Suprapubic skin (tissue), 4 donors: ENCODE data around the gene BARHL1. TPM values are rescaled to one million over a fixed set of nuclear protein-coding genes. Genes with fewer than 3 reads are reported as not detected.

Experiments
- DNase-seq, 2 donors: peaks; one replicate each; pipeline ENCODE4 v3.0.0-alpha.2; 2019; ENCODE audit warnings: low spot score in 2 of 2
- H3K27ac ChIP-seq: fragments of 200-600 bp; sonication (generic); one replicate; pipeline ENCODE4 v1.5.1; 2019
- H3K27me3 ChIP-seq: fragments of 200-600 bp; sonication (generic); one replicate; pipeline ENCODE4 v1.5.1; 2019
- H3K36me3 ChIP-seq: fragments of 200-600 bp; sonication (generic); one replicate; pipeline ENCODE4 v1.5.1; 2019
- H3K4me1 ChIP-seq: fragments of 200-600 bp; sonication (generic); one replicate; pipeline ENCODE4 v1.5.1; 2019
- H3K4me3 ChIP-seq: fragments of 200-600 bp; sonication (generic); one replicate; pipeline ENCODE4 v1.5.1; 2019; ENCODE audit warnings: mild to moderate bottlenecking
- H3K9me3 ChIP-seq: fragments of 200-600 bp; sonication (generic); one replicate; pipeline ENCODE4 v1.5.1; 2019
- EP300 ChIP-seq: sonication (generic); formaldehyde crosslinking; IDR thresholded peaks from one replicate; pipeline ENCODE4 v1.6.1; 2017; ENCODE audit warnings: antibody characterized with exemption
- POLR2A ChIP-seq, 2 donors: fragments of 450-650 bp; IDR thresholded peaks; one replicate each; pipeline ENCODE4 v1.6.1; 2017; ENCODE audit warnings: antibody characterized with exemption in 2 of 2, mild to moderate bottlenecking in 2 of 2, moderate library complexity in 2 of 2
- POLR2AphosphoS5 ChIP-seq, 3 donors: sonication (generic); formaldehyde crosslinking; IDR thresholded peaks; one replicate each; pipeline ENCODE4 v1.6.1; 2017; ENCODE audit warnings: antibody characterized with exemption in 3 of 3
- WGBS: methylation state at CpG from one replicate; pipeline ENCODE4 v1.1.5; 2018; 5-methylcytosine and 5-hydroxymethylcytosine counted together
- total RNA-seq, 4 donors: library from RNA; depleted of rRNA; stranded (reverse); fragments of >200 nt; gene quantifications; one replicate each; pipeline ENCODE4 v1.1.0, GENCODE V29; 2016
- TF ChIP-seq, protein P1 (sequence below), 2 donors: fragments of 200-600 bp in 1 of 2; fragments of 450-650 bp in 1 of 2; sonication (generic) in 1 of 2; IDR thresholded peaks; one replicate each; pipeline ENCODE4 v1.5.1; 2016 to 2019; ENCODE audit warnings: antibody characterized with exemption in 2 of 2, mild to moderate bottlenecking in 1 of 2, moderate library complexity in 1 of 2

Gene BARHL1
- not detected for total RNA-seq

- WGBS: 5% methylated on average over 35 of the region's 36 CpGs
- Histone ChIP-seq H3K9me3 (no peaks in the 10 kb centered on the region), H3K36me3 (no peaks in the 10 kb centered on the region), H3K4me3 (peak within 1 kb of the TSS; percentile 37), H3K27me3 (peaks cover 100% of the 10 kb centered on the region), H3K4me1 (peaks cover 31% of the 10 kb centered on the region), H3K27ac (no peak within 1 kb of the TSS)
- TF ChIP-seq, protein P1, sequence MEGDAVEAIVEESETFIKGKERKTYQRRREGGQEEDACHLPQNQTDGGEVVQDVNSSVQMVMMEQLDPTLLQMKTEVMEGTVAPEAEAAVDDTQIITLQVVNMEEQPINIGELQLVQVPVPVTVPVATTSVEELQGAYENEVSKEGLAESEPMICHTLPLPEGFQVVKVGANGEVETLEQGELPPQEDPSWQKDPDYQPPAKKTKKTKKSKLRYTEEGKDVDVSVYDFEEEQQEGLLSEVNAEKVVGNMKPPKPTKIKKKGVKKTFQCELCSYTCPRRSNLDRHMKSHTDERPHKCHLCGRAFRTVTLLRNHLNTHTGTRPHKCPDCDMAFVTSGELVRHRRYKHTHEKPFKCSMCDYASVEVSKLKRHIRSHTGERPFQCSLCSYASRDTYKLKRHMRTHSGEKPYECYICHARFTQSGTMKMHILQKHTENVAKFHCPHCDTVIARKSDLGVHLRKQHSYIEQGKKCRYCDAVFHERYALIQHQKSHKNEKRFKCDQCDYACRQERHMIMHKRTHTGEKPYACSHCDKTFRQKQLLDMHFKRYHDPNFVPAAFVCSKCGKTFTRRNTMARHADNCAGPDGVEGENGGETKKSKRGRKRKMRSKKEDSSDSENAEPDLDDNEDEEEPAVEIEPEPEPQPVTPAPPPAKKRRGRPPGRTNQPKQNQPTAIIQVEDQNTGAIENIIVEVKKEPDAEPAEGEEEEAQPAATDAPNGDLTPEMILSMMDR (IDR thresholded peaks at IDR 0.05): no peak
- TF ChIP-seq POLR2AphosphoS5 (IDR thresholded peaks at IDR 0.05): no peak
- no peak for TF ChIP-seq POLR2A (IDR thresholded peaks at IDR 0.05)
- no peak for TF ChIP-seq EP300
- DNase-seq: no peak
Observed at GRCh38 chr9:132582276-132582785, at the start of gene BARHL1. TSS of gene BARHL1 (plus strand) at chr9:132582606. CDS start at chr9:132582798, 192 bp downstream.

GRCh38 chr9:132534832-132535231 lies 47.6 kb upstream of the BARHL1 start:
- H3K27ac ChIP-seq: no peak overlapping the region
- H3K27me3 ChIP-seq: peaks cover 31% of the 10 kb centered on the region
- DNase-seq: no peak
- no peaks in the 10 kb centered on the region for H3K36me3 ChIP-seq
- H3K4me1 ChIP-seq: no peaks in the 10 kb centered on the region
- TF ChIP-seq POLR2A (IDR thresholded peaks at IDR 0.05): no peak
- TF ChIP-seq EP300: no peak
- TF ChIP-seq, protein P1 (IDR thresholded peaks at IDR 0.05): no peak
- no peak for TF ChIP-seq POLR2AphosphoS5 (IDR thresholded peaks at IDR 0.05)
- no peak overlapping the region for H3K4me3 ChIP-seq
- peaks cover 3% of the 10 kb centered on the region for H3K9me3 ChIP-seq
- WGBS: 92% methylated on average over 2 of the region's 2 CpGs

- 79% methylated on average over 1 of the region's 1 CpG for WGBS
- peaks cover 3% of the 10 kb centered on the region for H3K9me3 ChIP-seq
- peaks cover 27% of the 10 kb centered on the region for H3K27me3 ChIP-seq
- DNase-seq: no peak
- no peaks in the 10 kb centered on the region for H3K4me1 ChIP-seq
- TF ChIP-seq EP300 (no peak), POLR2AphosphoS5 (IDR thresholded peaks at IDR 0.05) (no peak), POLR2A (IDR thresholded peaks at IDR 0.05) (no peak)
- TF ChIP-seq, protein P1 (IDR thresholded peaks at IDR 0.05): no peak
- no peaks in the 10 kb centered on the region for H3K36me3 ChIP-seq
- no peak overlapping the region for H3K4me3 ChIP-seq
- H3K27ac ChIP-seq: no peak overlapping the region
Observed at GRCh38 chr9:132536124-132536523, 46.3 kb upstream of the BARHL1 start.

DNA sequence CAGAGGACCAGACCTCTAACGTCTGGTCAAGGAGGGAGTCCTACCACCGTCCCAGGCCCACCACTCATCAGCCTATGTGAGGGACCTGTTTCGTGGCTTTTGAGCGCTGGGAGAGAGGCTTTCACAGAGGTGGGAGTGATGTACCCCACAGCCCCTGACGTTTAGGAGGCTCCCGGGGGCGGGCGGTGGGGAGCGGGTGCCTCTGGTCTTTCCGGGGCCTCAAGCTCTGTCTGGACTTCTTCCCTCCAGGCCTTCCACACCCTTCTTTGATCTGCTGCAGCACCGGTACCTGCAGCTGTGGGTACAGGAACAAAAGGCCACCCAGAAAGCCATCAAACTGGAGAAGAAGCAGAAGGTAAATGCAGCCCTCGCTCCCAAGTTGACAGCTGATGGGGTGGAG lies 45.1 kb upstream of the BARHL1 start:
- WGBS: 76% methylated on average over 12 of the region's 12 CpGs
- no peaks in the 10 kb centered on the region for H3K36me3 ChIP-seq
- H3K27me3 ChIP-seq: peaks cover 14% of the 10 kb centered on the region
- H3K9me3 ChIP-seq: peaks cover 3% of the 10 kb centered on the region
- DNase-seq: no peak
- no peak for TF ChIP-seq POLR2AphosphoS5 (IDR thresholded peaks at IDR 0.05)
- no peaks in the 10 kb centered on the region for H3K4me1 ChIP-seq
- no peak overlapping the region for H3K27ac ChIP-seq
- no peak overlapping the region for H3K4me3 ChIP-seq

- no peak overlapping the region for H3K4me3 ChIP-seq
- H3K4me1 ChIP-seq: no peaks in the 10 kb centered on the region
- WGBS: 76% methylated on average over 8 of the region's 8 CpGs
- H3K27me3 ChIP-seq: peaks cover 13% of the 10 kb centered on the region
- H3K9me3 ChIP-seq: peaks cover 3% of the 10 kb centered on the region
- DNase-seq: no peak
- no peak overlapping the region for H3K27ac ChIP-seq
- TF ChIP-seq, protein P1 (IDR thresholded peaks at IDR 0.05): no peak
- TF ChIP-seq EP300 (no peak), POLR2AphosphoS5 (IDR thresholded peaks at IDR 0.05) (no peak), POLR2A (IDR thresholded peaks at IDR 0.05) (no peak)
- no peaks in the 10 kb centered on the region for H3K36me3 ChIP-seq
Observed at GRCh38 chr9:132538071-132538470, 44.3 kb upstream of the BARHL1 start.

DNA sequence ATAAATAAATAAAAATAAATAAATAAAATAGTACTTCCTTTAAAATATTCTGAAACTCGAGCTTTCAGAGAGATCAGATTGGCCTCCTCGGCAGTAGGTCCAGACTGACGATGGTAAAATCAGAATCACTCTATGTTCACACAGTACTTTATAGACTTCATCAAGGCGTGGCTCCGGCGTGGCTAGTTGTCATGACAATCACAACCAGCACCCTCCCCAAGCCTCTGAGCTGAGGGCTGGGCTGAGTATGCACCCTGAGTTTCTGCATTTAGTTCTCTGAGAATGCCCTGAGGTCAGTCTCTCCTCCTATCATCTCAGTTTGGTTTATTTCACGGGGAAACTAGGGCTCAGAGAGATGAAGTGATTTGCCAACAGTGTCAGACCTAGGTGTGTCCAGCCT lies 43.3 kb upstream of the BARHL1 start:
- no peak for DNase-seq
- Histone ChIP-seq H3K36me3 (no peaks in the 10 kb centered on the region), H3K9me3 (peaks cover 3% of the 10 kb centered on the region), H3K4me1 (no peaks in the 10 kb centered on the region), H3K27me3 (peaks cover 11% of the 10 kb centered on the region), H3K27ac (no peak overlapping the region), H3K4me3 (no peak overlapping the region)
- TF ChIP-seq EP300 (no peak), POLR2AphosphoS5 (IDR thresholded peaks at IDR 0.05) (no peak)
- 73% methylated on average over 7 of the region's 7 CpGs for WGBS
